MM.1S (cell line): ENCODE data around the gene TNPO3.

Source experiments
- DNase-seq: peaks from one replicate; pipeline ENCODE4 v3.0.0-alpha.2; 2015
- H2AFZ ChIP-seq: fragments of 300-600 bp; sonication (generic); 2 replicates; pipeline ENCODE4 v1.6.0; 2016; ENCODE audit warnings: antibody characterized with exemption, low read length
- H3F3A ChIP-seq: fragments of 300-600 bp; sonication (generic); 2 replicates; pipeline ENCODE4 v1.6.1; 2016; ENCODE audit warnings: mild to moderate bottlenecking, antibody characterized with exemption, low read length, moderate library complexity, mixed read lengths; ENCODE audit not compliant: insufficient read depth
- H3K27ac ChIP-seq: fragments of 300-600 bp; sonication (generic); 2 replicates; pipeline ENCODE4 v1.5.1; 2016; ENCODE audit warnings: mild to moderate bottlenecking, low read length
- H3K27me3 ChIP-seq: fragments of 300-600 bp; sonication (generic); replicated peaks from 2 replicates; pipeline ENCODE4 v1.6.0; 2016; ENCODE audit warnings: low read length; ENCODE audit not compliant: insufficient read depth
- H3K36me3 ChIP-seq: fragments of 300-600 bp; sonication (generic); replicated peaks from 2 replicates; pipeline ENCODE4 v1.6.1; 2016; ENCODE audit warnings: mild to moderate bottlenecking, low read length, mixed read lengths; ENCODE audit not compliant: insufficient read depth
- H3K4me1 ChIP-seq: fragments of 300-600 bp; sonication (generic); 2 replicates; pipeline ENCODE4 v1.6.1; 2016; ENCODE audit warnings: low read length, mixed read lengths
- H3K4me2 ChIP-seq: fragments of 300-600 bp; sonication (generic); 2 replicates; pipeline ENCODE4 v1.6.0; 2016; ENCODE audit warnings: low read depth, low read length
- H3K4me3 ChIP-seq: fragments of 300-600 bp; sonication (generic); 2 replicates; pipeline ENCODE4 v1.5.1; 2016; ENCODE audit warnings: low read length, mixed read lengths
- H3K79me2 ChIP-seq: fragments of 300-600 bp; sonication (generic); 2 replicates; pipeline ENCODE4 v1.6.1; 2016; ENCODE audit warnings: mixed run types, low read length, mixed read lengths
- H3K9ac ChIP-seq: fragments of 300-600 bp; sonication (generic); 2 replicates; pipeline ENCODE4 v1.6.1; 2016; ENCODE audit warnings: low read length, mixed read lengths
- H3K9me2 ChIP-seq: fragments of 300-600 bp; sonication (generic); replicated peaks from 2 replicates; pipeline ENCODE4 v1.6.1; 2016; ENCODE audit warnings: mild to moderate bottlenecking, low read length, mixed read lengths; ENCODE audit not compliant: insufficient read depth
- H3K9me3 ChIP-seq: fragments of 300-600 bp; sonication (generic); replicated peaks from 2 replicates; pipeline ENCODE4 v1.6.1; 2016; ENCODE audit warnings: mild to moderate bottlenecking, low read length, mixed read lengths; ENCODE audit not compliant: insufficient read depth
- H4K20me1 ChIP-seq: fragments of 300-600 bp; sonication (generic); 2 replicates; pipeline ENCODE4 v1.6.1; 2016; ENCODE audit warnings: mild to moderate bottlenecking, low read length, moderate library complexity, mixed read lengths; ENCODE audit not compliant: insufficient read depth
- EZH2 ChIP-seq: fragments of 300-600 bp; sonication (generic); optimal IDR thresholded peaks from 2 replicates; pipeline ENCODE3; 2017; ENCODE audit warnings: low read depth, mild to moderate bottlenecking, antibody characterized with exemption, low read length, mixed read lengths
- EZH2phosphoT487 ChIP-seq: fragments of 300-600 bp; sonication (generic); IDR thresholded peaks from 2 replicates; pipeline ENCODE4 v1.6.1; 2018; ENCODE audit warnings: antibody characterized with exemption, low read length
- TF ChIP-seq, protein P1 (sequence below): fragments of 300-600 bp; sonication (generic); IDR thresholded peaks from 2 replicates; pipeline ENCODE4 v1.5.1; 2016; ENCODE audit warnings: antibody characterized with exemption, low read length, mixed read lengths

Gene TNPO3

DNA sequence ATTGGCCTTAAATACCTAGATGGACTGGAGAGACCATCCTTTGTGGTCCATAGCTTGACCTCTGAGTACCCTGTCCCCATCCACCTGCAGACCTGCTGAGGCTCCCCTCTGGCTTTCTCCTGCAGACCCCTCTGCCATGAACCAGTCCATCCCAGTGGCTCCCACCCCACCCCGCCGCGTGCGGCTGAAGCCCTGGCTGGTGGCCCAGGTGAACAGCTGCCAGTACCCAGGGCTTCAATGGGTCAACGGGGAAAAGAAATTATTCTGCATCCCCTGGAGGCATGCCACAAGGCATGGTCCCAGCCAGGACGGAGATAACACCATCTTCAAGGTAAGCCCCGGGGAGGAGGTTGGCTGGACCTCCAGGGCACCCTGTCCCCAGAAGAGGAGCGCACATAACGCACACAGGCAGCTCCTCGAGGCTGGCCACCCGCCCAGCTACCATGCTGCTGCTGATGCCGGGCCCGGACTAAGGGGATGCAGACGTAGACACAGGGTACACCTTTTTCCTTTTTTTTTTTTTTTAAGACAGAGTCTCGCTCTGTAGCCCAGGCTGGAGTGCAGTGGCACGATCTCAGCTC lies 112.9 kb downstream of the TNPO3 start:
- Histone ChIP-seq H3K4me2 (peak overlapping the region; percentile 97), H3K79me2 (peaks cover 73% of the 10 kb centered on the region), H4K20me1 (no peaks in the 10 kb centered on the region), H3K27me3 (no peaks in the 10 kb centered on the region), H3K4me1 (peaks cover 34% of the 10 kb centered on the region), H3K27ac (peak overlapping the region; percentile 90; the same call in 1 of the 2 replicates), H3K36me3 (peaks cover 4% of the 10 kb centered on the region; the same call in 1 of the 2 replicates), H3K9me2 (no peaks in the 10 kb centered on the region), H3F3A (peaks cover 43% of the 10 kb centered on the region), H2AFZ (no peak overlapping the region), H3K4me3 (peak overlapping the region; percentile 62; the same call in 1 of the 2 replicates), H3K9ac (no peak overlapping the region), H3K9me3 (no peaks in the 10 kb centered on the region)
- DNase-seq: no peak
- TF ChIP-seq EZH2: no peak
- no peak for TF ChIP-seq EZH2phosphoT487
- TF ChIP-seq, protein P1, sequence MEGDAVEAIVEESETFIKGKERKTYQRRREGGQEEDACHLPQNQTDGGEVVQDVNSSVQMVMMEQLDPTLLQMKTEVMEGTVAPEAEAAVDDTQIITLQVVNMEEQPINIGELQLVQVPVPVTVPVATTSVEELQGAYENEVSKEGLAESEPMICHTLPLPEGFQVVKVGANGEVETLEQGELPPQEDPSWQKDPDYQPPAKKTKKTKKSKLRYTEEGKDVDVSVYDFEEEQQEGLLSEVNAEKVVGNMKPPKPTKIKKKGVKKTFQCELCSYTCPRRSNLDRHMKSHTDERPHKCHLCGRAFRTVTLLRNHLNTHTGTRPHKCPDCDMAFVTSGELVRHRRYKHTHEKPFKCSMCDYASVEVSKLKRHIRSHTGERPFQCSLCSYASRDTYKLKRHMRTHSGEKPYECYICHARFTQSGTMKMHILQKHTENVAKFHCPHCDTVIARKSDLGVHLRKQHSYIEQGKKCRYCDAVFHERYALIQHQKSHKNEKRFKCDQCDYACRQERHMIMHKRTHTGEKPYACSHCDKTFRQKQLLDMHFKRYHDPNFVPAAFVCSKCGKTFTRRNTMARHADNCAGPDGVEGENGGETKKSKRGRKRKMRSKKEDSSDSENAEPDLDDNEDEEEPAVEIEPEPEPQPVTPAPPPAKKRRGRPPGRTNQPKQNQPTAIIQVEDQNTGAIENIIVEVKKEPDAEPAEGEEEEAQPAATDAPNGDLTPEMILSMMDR: no peak

DNA sequence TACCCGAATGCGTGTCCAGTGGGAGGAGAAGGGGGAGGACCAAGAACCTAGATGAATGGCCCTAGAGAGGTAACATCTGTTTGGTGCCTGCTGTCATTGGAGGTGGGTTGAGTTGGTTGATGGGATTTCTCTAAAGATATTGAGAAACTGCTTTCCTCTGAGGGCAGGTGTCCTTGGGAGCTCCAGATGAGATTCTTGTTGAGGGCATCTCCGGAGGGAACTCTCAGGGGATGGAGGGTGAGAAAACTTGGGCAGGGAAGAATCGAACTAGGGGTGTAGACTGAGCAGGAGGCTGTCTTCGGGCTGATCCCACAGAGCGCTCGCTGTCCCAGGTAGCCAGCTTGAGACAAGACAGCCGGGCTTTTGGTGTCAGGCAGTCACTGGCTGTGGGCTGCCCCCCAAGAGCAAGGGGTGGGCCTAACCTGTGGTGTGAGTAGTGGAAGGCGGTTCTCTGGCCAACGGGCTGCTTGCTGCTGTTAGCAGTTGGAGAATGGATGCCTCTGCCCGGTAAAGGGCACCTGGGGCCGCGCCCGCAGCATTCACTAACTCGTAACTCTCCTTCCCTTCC lies 113.5 kb downstream of the TNPO3 start:
- H3K27ac ChIP-seq: peak overlapping the region; percentile 90
- no peak for DNase-seq
- H3K79me2 ChIP-seq: peaks cover 68% of the 10 kb centered on the region
- TF ChIP-seq EZH2 (no peak), EZH2phosphoT487 (no peak)
- TF ChIP-seq, protein P1: no peak
- H3K4me2 ChIP-seq: peak overlapping the region; percentile 97
- no peaks in the 10 kb centered on the region for H3K27me3 ChIP-seq
- no peaks in the 10 kb centered on the region for H3K9me2 ChIP-seq
- peak overlapping the region; percentile 62 for H3K4me3 ChIP-seq
- peaks cover 37% of the 10 kb centered on the region for H3K4me1 ChIP-seq
- peak overlapping the region; percentile 10; the same call in 1 of the 2 replicates for H2AFZ ChIP-seq
- H3K36me3 ChIP-seq: no peaks in the 10 kb centered on the region; the same call in 1 of the 2 replicates
- H3F3A ChIP-seq: peaks cover 47% of the 10 kb centered on the region
- no peaks in the 10 kb centered on the region for H3K9me3 ChIP-seq
- no peaks in the 10 kb centered on the region for H4K20me1 ChIP-seq
- H3K9ac ChIP-seq: peak overlapping the region; percentile 68

DNA sequence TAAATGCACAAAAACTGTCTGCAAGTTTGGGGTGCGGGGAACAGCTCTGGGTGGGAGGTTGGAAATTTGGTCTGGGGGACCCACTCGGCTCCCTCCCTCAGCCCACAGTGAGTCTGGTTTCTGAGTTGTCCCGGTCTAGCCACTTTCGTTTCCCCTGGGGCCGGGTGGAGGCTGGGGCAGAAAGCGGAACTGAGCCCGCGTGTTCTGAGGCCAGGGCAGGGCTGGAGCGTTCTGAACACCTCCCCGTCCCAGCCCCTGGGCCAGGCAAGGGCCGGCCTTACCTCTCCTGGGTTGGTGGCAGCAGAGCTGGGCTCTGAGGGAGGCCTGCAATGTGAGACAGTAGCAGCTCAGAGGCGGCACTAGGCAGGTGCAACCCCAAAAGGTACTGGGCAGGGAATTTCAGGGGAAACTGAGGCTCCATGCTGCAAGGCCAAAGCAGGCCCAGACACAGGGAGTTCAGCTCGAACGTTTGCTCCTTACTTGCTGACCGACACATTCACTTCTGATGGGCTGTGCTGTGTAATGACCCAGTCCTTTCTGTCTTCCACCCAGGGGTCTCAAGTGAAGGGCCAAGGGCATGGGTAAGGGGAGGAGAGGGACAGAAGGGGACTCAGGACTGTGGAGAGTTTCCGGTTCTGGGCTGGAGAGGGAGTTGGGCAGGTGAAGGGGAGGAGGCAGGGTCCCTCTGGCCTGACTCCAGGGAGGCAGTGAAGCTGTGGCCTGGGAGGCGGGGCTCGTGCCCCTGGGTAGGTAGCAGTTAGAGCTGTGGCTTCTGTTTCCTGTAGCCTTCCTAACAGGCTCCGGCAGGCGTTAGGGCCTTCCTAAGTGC lies 114.2 kb downstream of the TNPO3 start:
- H3K27me3 ChIP-seq: no peaks in the 10 kb centered on the region
- peaks cover 61% of the 10 kb centered on the region for H3K79me2 ChIP-seq
- H3K9ac ChIP-seq: peak overlapping the region; percentile 68
- H3K27ac ChIP-seq: peak overlapping the region; percentile 90
- TF ChIP-seq EZH2 (no peak), EZH2phosphoT487 (no peak)
- TF ChIP-seq, protein P1: no peak
- H4K20me1 ChIP-seq: no peaks in the 10 kb centered on the region
- H3K9me2 ChIP-seq: no peaks in the 10 kb centered on the region
- peak overlapping the region; percentile 62 for H3K4me3 ChIP-seq
- H3K4me1 ChIP-seq: peaks cover 37% of the 10 kb centered on the region
- peak; percentile 95 for DNase-seq
- H3K4me2 ChIP-seq: peak overlapping the region; percentile 97
- peaks cover 47% of the 10 kb centered on the region for H3F3A ChIP-seq
- peak overlapping the region; percentile 42 for H2AFZ ChIP-seq
- no peaks in the 10 kb centered on the region; the same call in 1 of the 2 replicates for H3K36me3 ChIP-seq
- no peaks in the 10 kb centered on the region for H3K9me3 ChIP-seq
